WTC11 (cell line): ENCODE data around the gene SMIM13. TPM values are rescaled to one million over a fixed set of nuclear protein-coding genes. Genes with fewer than 3 reads are reported as not detected.

ENCODE experiments used
- ATAC-seq: fragments of 200-7000 bp; cut with Tn5 transposase; 2 replicates; pipeline ENCODE4 v1.10.0; 2021; ENCODE audit warnings: mild to moderate bottlenecking, moderate library complexity
- CTCF ChIA-PET: fragments of 300-600 bp; sonication (Branson Sonifier 250); formaldehyde crosslinking; loops from one replicate; lab custom pipeline; 2021; ENCODE audit warnings: antibody characterized with exemption; lab: Charles Lee
- POLR2A ChIA-PET: fragments of 350-600 bp; sonication (Branson Sonifier 250); formaldehyde crosslinking; loops from one replicate; lab custom pipeline; 2021; ENCODE audit warnings: antibody characterized with exemption; lab: Charles Lee
- DNase-seq: peaks from one replicate; pipeline ENCODE4 v3.0.0; 2021; ENCODE audit warnings: low spot score
- H3K27ac Mint-ChIP-seq: 2 replicates; pipeline ENCODE4 v1.8.0; 2021; ENCODE audit warnings: mixed read lengths
- H3K27me3 Mint-ChIP-seq: 2 replicates; pipeline ENCODE4 v1.8.0; 2021; ENCODE audit warnings: low read depth, mild to moderate bottlenecking, moderate library complexity, mixed read lengths
- H3K36me3 Mint-ChIP-seq: 2 replicates; pipeline ENCODE4 v1.8.0; 2021; ENCODE audit warnings: mixed read lengths
- H3K4me1 Mint-ChIP-seq: 2 replicates; pipeline ENCODE4 v1.8.0; 2022; ENCODE audit warnings: mixed read lengths
- H3K4me3 Mint-ChIP-seq: 2 replicates; pipeline ENCODE4 v1.8.0; 2021; ENCODE audit warnings: mild to moderate bottlenecking, moderate library complexity, mixed read lengths
- H3K9me3 Mint-ChIP-seq: 2 replicates; pipeline ENCODE4 v1.8.0; 2021; ENCODE audit warnings: mixed read lengths
- CBFB ChIP-seq: sonication (generic); formaldehyde crosslinking; IDR thresholded peaks from 2 replicates; pipeline ENCODE4 v1.8.1; 2022; ENCODE audit warnings: mild to moderate bottlenecking, low read depth, missing genetic modification reagents
- CREB1 ChIP-seq: sonication (generic); formaldehyde crosslinking; IDR thresholded peaks from 2 replicates; pipeline ENCODE4 v1.8.0; 2023; ENCODE audit warnings: mild to moderate bottlenecking, missing genetic modification reagents
- FOXJ3 ChIP-seq: sonication (generic); formaldehyde crosslinking; IDR thresholded peaks from 2 replicates; pipeline ENCODE4 v1.9.0; 2021; ENCODE audit warnings: missing genetic modification reagents, mild to moderate bottlenecking, borderline replicate concordance
- JAZF1 ChIP-seq: fragments of 250-450 bp; sonication (Bioruptor Pico); IDR thresholded peaks from 2 replicates; pipeline ENCODE4 v1.9.0; 2021; ENCODE audit warnings: moderate library complexity, mild to moderate bottlenecking, inconsistent platforms
- NR1H2 ChIP-seq: sonication (generic); formaldehyde crosslinking; IDR thresholded peaks from 2 replicates; pipeline ENCODE4 v1.9.0; 2021; ENCODE audit warnings: mild to moderate bottlenecking, moderate library complexity, missing genetic modification reagents
- SMAD3 ChIP-seq: sonication (generic); formaldehyde crosslinking; IDR thresholded peaks from 2 replicates; pipeline ENCODE4 v1.8.0; 2022; ENCODE audit warnings: missing genetic modification reagents, mild to moderate bottlenecking, borderline replicate concordance
- TEAD1 ChIP-seq: sonication (generic); formaldehyde crosslinking; IDR thresholded peaks from 2 replicates; pipeline ENCODE4 v1.8.0; 2022; ENCODE audit warnings: mild to moderate bottlenecking, missing genetic modification reagents
- ZNF263 ChIP-seq: sonication (generic); formaldehyde crosslinking; IDR thresholded peaks from 2 replicates; pipeline ENCODE4 v1.8.1; 2022; ENCODE audit warnings: low read depth, mild to moderate bottlenecking, moderate library complexity, missing genetic modification reagents
- ZNF317 ChIP-seq: sonication (generic); formaldehyde crosslinking; IDR thresholded peaks from 2 replicates; pipeline ENCODE4 v1.8.1; 2023; ENCODE audit warnings: low read depth, mild to moderate bottlenecking, moderate library complexity, missing genetic modification reagents, borderline replicate concordance
- ZNF416 ChIP-seq: fragments of 250-450 bp; sonication (Bioruptor Pico); IDR thresholded peaks from 2 replicates; pipeline ENCODE4 v1.9.0; 2021; ENCODE audit warnings: mild to moderate bottlenecking, inconsistent platforms
- ZNF423 ChIP-seq: fragments of 250-450 bp; sonication (Bioruptor Pico); IDR thresholded peaks from 2 replicates; pipeline ENCODE4 v2.1.2; 2022; ENCODE audit warnings: mild to moderate bottlenecking, moderate library complexity
- total RNA-seq: library from RNA; stranded (reverse); gene quantifications from 3 replicates; pipeline ENCODE4 v1.2.3, GENCODE V29; 2021
- TF ChIP-seq, protein P1 (sequence below): sonication (generic); formaldehyde crosslinking; IDR thresholded peaks from 2 replicates; pipeline ENCODE4 v1.8.1; 2022; ENCODE audit warnings: low read depth, mild to moderate bottlenecking, moderate library complexity, missing genetic modification reagents, borderline replicate concordance
- TF ChIP-seq, protein P2 (sequence below): sonication (generic); formaldehyde crosslinking; IDR thresholded peaks from 2 replicates; pipeline ENCODE4 v1.8.1; 2023; ENCODE audit warnings: mild to moderate bottlenecking, missing genetic modification reagents, borderline replicate concordance
- TF ChIP-seq, protein P3 (sequence below): sonication (generic); formaldehyde crosslinking; IDR thresholded peaks from 2 replicates; pipeline ENCODE4 v1.8.0; 2023; ENCODE audit warnings: missing genetic modification reagents
- TF ChIP-seq, protein P4 (sequence below): sonication (generic); formaldehyde crosslinking; IDR thresholded peaks from 2 replicates; pipeline ENCODE4 v1.8.0; 2023; ENCODE audit warnings: missing genetic modification reagents, mild to moderate bottlenecking, borderline replicate concordance

The SMIM13 gene
- total RNA-seq, 1 experiment from 2014 or later = 9.7 TPM

DNA sequence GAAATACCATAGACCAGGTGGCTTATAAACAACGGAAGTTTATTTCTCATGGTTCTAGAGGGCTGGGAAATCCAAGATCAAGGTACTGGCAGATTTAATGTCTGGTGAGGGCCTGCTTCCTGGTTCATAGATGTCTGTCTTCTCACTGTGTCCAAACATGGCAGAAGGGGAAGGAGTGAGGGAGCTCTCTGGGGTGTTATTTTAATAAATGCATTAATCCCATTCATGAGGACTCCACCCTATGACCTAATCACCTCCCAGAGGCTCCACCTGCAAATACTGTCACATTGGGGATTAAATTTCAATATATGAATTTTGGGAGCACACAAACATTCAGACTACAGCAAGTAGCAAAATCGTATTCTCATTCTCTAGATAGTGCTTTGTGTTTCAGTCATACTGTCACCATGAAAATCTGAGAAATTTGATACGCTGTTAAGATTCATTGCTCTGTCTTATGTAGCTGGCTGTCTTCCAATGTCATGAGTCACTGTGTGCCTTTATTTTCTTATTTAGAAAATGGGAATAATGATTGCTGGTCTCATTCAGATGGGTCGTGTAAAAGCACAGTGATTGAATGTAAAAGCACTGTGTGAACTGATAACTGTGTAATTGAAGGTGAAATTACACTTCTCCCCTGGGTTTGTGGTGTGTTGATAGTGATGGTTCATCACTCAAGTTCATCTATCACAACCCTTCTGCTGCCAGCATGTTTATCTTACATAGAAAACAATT, 26.8 kb downstream of the SMIM13 start:
- DNase-seq = no peak

DNA sequence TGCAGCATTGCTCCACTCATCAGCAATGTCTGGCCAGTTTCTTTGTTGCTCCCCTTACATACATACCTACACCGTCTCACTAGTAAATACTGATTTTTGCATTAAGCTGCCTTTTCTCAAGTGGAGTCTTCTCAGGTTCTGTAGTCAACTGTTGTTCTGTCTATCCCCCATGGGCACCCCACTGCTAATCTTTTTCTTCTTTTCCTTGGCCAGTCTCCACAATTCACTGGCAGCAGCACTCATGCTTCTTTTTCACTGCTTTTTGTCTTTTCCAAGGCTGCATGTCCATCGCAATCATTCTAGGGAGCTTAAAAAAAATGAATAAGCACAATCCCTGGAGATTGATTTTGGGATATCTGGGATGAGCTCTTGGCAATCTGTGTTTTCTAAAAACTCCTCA, 28.2 kb downstream of the SMIM13 start:
- CTCF ChIA-PET = no interaction called here
- Mint-ChIP-seq H3K4me1 (peaks cover 11% of the 10 kb centered on the region), H3K27ac (no peak overlapping the region), H3K9me3 (peaks cover 10% of the 10 kb centered on the region; the same call in 1 of the 2 replicates), H3K4me3 (no peak overlapping the region), H3K36me3 (peaks cover 6% of the 10 kb centered on the region; the same call in 1 of the 2 replicates), H3K27me3 (no peaks in the 10 kb centered on the region)
- DNase-seq = no peak
- TF ChIP-seq JAZF1 = no peak
- no peak for TF ChIP-seq ZNF423 (CRISPR knock-in tag)
- TF ChIP-seq, protein P1, sequence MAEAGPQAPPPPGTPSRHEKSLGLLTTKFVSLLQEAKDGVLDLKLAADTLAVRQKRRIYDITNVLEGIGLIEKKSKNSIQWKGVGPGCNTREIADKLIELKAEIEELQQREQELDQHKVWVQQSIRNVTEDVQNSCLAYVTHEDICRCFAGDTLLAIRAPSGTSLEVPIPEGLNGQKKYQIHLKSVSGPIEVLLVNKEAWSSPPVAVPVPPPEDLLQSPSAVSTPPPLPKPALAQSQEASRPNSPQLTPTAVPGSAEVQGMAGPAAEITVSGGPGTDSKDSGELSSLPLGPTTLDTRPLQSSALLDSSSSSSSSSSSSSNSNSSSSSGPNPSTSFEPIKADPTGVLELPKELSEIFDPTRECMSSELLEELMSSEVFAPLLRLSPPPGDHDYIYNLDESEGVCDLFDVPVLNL (CRISPR knock-in tag) = no peak
- TF ChIP-seq CREB1 (CRISPR knock-in tag) = no peak
- no peak for TF ChIP-seq ZNF416 (CRISPR knock-in tag)
- TF ChIP-seq TEAD1 (CRISPR knock-in tag) = no peak
- POLR2A ChIA-PET = no interaction called here
- no peak for ATAC-seq

More for the DNA sequence above, 26.8 kb downstream of the SMIM13 start:
- Mint-ChIP-seq H3K9me3 (peaks cover 5% of the 10 kb centered on the region; the same call in 1 of the 2 replicates), H3K27me3 (no peaks in the 10 kb centered on the region), H3K4me1 (peaks cover 5% of the 10 kb centered on the region; the same call in 1 of the 2 replicates), H3K27ac (no peak overlapping the region), H3K36me3 (no peaks in the 10 kb centered on the region), H3K4me3 (no peak overlapping the region)
- POLR2A ChIA-PET = no interaction called here
- TF ChIP-seq, protein P2, sequence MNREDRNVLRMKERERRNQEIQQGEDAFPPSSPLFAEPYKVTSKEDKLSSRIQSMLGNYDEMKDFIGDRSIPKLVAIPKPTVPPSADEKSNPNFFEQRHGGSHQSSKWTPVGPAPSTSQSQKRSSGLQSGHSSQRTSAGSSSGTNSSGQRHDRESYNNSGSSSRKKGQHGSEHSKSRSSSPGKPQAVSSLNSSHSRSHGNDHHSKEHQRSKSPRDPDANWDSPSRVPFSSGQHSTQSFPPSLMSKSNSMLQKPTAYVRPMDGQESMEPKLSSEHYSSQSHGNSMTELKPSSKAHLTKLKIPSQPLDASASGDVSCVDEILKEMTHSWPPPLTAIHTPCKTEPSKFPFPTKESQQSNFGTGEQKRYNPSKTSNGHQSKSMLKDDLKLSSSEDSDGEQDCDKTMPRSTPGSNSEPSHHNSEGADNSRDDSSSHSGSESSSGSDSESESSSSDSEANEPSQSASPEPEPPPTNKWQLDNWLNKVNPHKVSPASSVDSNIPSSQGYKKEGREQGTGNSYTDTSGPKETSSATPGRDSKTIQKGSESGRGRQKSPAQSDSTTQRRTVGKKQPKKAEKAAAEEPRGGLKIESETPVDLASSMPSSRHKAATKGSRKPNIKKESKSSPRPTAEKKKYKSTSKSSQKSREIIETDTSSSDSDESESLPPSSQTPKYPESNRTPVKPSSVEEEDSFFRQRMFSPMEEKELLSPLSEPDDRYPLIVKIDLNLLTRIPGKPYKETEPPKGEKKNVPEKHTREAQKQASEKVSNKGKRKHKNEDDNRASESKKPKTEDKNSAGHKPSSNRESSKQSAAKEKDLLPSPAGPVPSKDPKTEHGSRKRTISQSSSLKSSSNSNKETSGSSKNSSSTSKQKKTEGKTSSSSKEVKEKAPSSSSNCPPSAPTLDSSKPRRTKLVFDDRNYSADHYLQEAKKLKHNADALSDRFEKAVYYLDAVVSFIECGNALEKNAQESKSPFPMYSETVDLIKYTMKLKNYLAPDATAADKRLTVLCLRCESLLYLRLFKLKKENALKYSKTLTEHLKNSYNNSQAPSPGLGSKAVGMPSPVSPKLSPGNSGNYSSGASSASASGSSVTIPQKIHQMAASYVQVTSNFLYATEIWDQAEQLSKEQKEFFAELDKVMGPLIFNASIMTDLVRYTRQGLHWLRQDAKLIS (CRISPR knock-in tag) = no peak
- TF ChIP-seq, protein P3, sequence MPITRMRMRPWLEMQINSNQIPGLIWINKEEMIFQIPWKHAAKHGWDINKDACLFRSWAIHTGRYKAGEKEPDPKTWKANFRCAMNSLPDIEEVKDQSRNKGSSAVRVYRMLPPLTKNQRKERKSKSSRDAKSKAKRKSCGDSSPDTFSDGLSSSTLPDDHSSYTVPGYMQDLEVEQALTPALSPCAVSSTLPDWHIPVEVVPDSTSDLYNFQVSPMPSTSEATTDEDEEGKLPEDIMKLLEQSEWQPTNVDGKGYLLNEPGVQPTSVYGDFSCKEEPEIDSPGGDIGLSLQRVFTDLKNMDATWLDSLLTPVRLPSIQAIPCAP = no peak
- TF ChIP-seq SMAD3 (CRISPR knock-in tag) = no peak
- no peak for ATAC-seq
- CTCF ChIA-PET = no interaction called here

DNA sequence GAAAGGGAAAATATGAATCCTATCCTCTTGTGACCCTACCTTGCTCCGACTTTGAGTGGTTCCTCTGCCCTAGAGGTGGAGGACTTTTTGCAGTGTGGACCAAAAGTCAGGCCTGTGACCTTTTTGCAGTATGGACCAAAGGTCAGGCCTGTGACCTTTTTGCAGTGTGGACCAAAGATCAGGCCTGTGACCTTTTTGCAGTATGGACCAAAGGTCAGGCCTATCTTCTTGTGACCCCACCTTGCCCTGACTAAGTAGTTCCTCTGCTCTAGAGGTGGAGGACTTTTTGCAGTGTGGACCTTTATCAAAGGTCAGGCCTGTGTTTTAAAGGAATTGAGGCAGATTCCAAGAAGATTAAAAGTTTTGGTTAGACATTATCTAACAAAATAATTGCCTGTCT, 28.7 kb downstream of the SMIM13 start:
- peaks cover 16% of the 10 kb centered on the region for H3K4me1 Mint-ChIP-seq
- ATAC-seq (no peak), DNase-seq (no peak)
- no peak overlapping the region for H3K4me3 Mint-ChIP-seq
- no peaks in the 10 kb centered on the region for H3K27me3 Mint-ChIP-seq
- ChIA-PET CTCF (no interaction called here), POLR2A (no interaction called here)
- peaks cover 8% of the 10 kb centered on the region for H3K36me3 Mint-ChIP-seq
- H3K9me3 Mint-ChIP-seq = peaks cover 10% of the 10 kb centered on the region; the same call in 1 of the 2 replicates
- no peak overlapping the region for H3K27ac Mint-ChIP-seq
- TF ChIP-seq ZNF263 (CRISPR knock-in tag) = no peak
- no peak for TF ChIP-seq NR1H2 (CRISPR knock-in tag)
- TF ChIP-seq ZNF317 = no peak
- TF ChIP-seq CBFB (CRISPR knock-in tag) = no peak
- TF ChIP-seq FOXJ3 (CRISPR knock-in tag) = no peak
- TF ChIP-seq, protein P1 (CRISPR knock-in tag) = no peak
- TF ChIP-seq, protein P4, sequence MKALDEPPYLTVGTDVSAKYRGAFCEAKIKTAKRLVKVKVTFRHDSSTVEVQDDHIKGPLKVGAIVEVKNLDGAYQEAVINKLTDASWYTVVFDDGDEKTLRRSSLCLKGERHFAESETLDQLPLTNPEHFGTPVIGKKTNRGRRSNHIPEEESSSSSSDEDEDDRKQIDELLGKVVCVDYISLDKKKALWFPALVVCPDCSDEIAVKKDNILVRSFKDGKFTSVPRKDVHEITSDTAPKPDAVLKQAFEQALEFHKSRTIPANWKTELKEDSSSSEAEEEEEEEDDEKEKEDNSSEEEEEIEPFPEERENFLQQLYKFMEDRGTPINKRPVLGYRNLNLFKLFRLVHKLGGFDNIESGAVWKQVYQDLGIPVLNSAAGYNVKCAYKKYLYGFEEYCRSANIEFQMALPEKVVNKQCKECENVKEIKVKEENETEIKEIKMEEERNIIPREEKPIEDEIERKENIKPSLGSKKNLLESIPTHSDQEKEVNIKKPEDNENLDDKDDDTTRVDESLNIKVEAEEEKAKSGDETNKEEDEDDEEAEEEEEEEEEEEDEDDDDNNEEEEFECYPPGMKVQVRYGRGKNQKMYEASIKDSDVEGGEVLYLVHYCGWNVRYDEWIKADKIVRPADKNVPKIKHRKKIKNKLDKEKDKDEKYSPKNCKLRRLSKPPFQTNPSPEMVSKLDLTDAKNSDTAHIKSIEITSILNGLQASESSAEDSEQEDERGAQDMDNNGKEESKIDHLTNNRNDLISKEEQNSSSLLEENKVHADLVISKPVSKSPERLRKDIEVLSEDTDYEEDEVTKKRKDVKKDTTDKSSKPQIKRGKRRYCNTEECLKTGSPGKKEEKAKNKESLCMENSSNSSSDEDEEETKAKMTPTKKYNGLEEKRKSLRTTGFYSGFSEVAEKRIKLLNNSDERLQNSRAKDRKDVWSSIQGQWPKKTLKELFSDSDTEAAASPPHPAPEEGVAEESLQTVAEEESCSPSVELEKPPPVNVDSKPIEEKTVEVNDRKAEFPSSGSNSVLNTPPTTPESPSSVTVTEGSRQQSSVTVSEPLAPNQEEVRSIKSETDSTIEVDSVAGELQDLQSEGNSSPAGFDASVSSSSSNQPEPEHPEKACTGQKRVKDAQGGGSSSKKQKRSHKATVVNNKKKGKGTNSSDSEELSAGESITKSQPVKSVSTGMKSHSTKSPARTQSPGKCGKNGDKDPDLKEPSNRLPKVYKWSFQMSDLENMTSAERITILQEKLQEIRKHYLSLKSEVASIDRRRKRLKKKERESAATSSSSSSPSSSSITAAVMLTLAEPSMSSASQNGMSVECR (CRISPR knock-in tag) = no peak
